Left lobe of liver (tissue), 1 donor: ENCODE results near the gene SPEM3. TPM values are rescaled to one million over a fixed set of nuclear protein-coding genes. Genes with fewer than 3 reads are reported as not detected.

Experiments used
- total RNA-seq: library from RNA; stranded (reverse); gene quantifications from one replicate; pipeline ENCODE4 v1.2.1, GENCODE V29; 2021
- donor health status: DM: no; HTN: yes; CAD: no.

Gene SPEM3
- total RNA-seq, 1 donor from 2014 or later, result not detected

Other genes starting within 250 kb of the SPEM3 start
- gene ASGR1, start 249.5 kb upstream of the SPEM3 start, total RNA-seq, result 526 TPM
- 5.5 TPM for gene DLG4, start 209.0 kb upstream of the SPEM3 start, total RNA-seq
- 1,044 TPM for gene ACADVL, start 208.9 kb upstream of the SPEM3 start, total RNA-seq
- 10.0 TPM for gene DVL2, start 194.3 kb upstream of the SPEM3 start, total RNA-seq
- gene PHF23, start 189.4 kb upstream of the SPEM3 start, total RNA-seq, result 16.5 TPM
- gene GABARAP, start 186.4 kb upstream of the SPEM3 start, total RNA-seq, result 235 TPM
- gene CTDNEP1, start 177.1 kb upstream of the SPEM3 start, total RNA-seq, result 35.1 TPM
- gene ELP5, start 176.6 kb upstream of the SPEM3 start, total RNA-seq, result 27.5 TPM
- 20.5 TPM for gene CLDN7, start 166.4 kb upstream of the SPEM3 start, total RNA-seq
- 0.48 TPM for gene SLC2A4, start 147.1 kb upstream of the SPEM3 start, total RNA-seq
- gene YBX2, start 134.2 kb upstream of the SPEM3 start, total RNA-seq, result 0.81 TPM
- 242 TPM for gene EIF5A, start 121.2 kb upstream of the SPEM3 start, total RNA-seq
- gene GPS2, start 113.5 kb upstream of the SPEM3 start, total RNA-seq, result 21.2 TPM
- 17.0 TPM for gene NEURL4, start 99.5 kb upstream of the SPEM3 start, total RNA-seq
- gene ACAP1, start 92.3 kb upstream of the SPEM3 start, total RNA-seq, result 3.4 TPM
- gene KCTD11, start 76.7 kb upstream of the SPEM3 start, total RNA-seq, result 2.6 TPM
- not detected for gene TMEM95, start 73.7 kb upstream of the SPEM3 start, total RNA-seq
- gene TNK1, start 47.8 kb upstream of the SPEM3 start, total RNA-seq, result 5.2 TPM
- 7.0 TPM for gene PLSCR3, start 34.3 kb upstream of the SPEM3 start, total RNA-seq
- gene TMEM256, start 24.8 kb upstream of the SPEM3 start, total RNA-seq, result 80.1 TPM
- 3.9 TPM for gene NLGN2, start 21.0 kb upstream of the SPEM3 start, total RNA-seq
- not detected for gene SPEM1, start 8.5 kb upstream of the SPEM3 start, total RNA-seq
- gene SPEM2, start 3.2 kb upstream of the SPEM3 start, total RNA-seq, result not detected
- gene TMEM102, start 6.6 kb downstream of the SPEM3 start, total RNA-seq, result 4.0 TPM
- 0.86 TPM for gene FGF11, start 10.7 kb downstream of the SPEM3 start, total RNA-seq
- 10.9 TPM for gene CHRNB1, start 16.2 kb downstream of the SPEM3 start, total RNA-seq
- 7.9 TPM for gene ZBTB4, start 50.8 kb downstream of the SPEM3 start, total RNA-seq
- gene SLC35G6, start 52.6 kb downstream of the SPEM3 start, total RNA-seq, result not detected
- 55.9 TPM for gene POLR2A, start 55.5 kb downstream of the SPEM3 start, total RNA-seq
- 9.3 TPM for gene TNFSF12, start 120.2 kb downstream of the SPEM3 start, total RNA-seq
- 5.9 TPM for gene TNFSF13, start 129.9 kb downstream of the SPEM3 start, total RNA-seq
- 14.1 TPM for gene SENP3, start 133.1 kb downstream of the SPEM3 start, total RNA-seq
- gene CD68, start 150.8 kb downstream of the SPEM3 start, total RNA-seq, result 44.2 TPM
- gene MPDU1, start 155.0 kb downstream of the SPEM3 start, total RNA-seq, result 49.4 TPM
- 0.20 TPM for gene SOX15, start 161.2 kb downstream of the SPEM3 start, total RNA-seq
- gene FXR2, start 186.0 kb downstream of the SPEM3 start, total RNA-seq, result 19.0 TPM
- 100 TPM for gene SAT2, start 199.0 kb downstream of the SPEM3 start, total RNA-seq
- 4.6 TPM for gene SHBG, start 201.3 kb downstream of the SPEM3 start, total RNA-seq
- 1.3 TPM for gene ATP1B2, start 222.1 kb downstream of the SPEM3 start, total RNA-seq